Panc1 (cell line): ENCODE data around the gene KLHL24.

Source experiments
- CTCF ChIP-seq: fragments of 450-650 bp; IDR thresholded peaks from 2 replicates; pipeline ENCODE4 v1.5.1; 2017; ENCODE audit warnings: mild to moderate bottlenecking
- POLR2AphosphoS5 ChIP-seq: IDR thresholded peaks from 2 replicates; pipeline ENCODE4 v1.6.1; 2012; ENCODE audit warnings: mild to moderate bottlenecking, low read depth, low read length, moderate library complexity
- TF ChIP-seq, protein P1 (sequence below), 2 experiments: IDR thresholded peaks; 2 replicates each; pipeline ENCODE4 v1.6.1; 2011 to 2012; ENCODE audit warnings: low read depth in 2 of 2, control low read depth in 1 of 2, low read length in 1 of 2, mild to moderate bottlenecking in 1 of 2, moderate library complexity in 1 of 2; ENCODE audit not compliant: insufficient read depth in 1 of 2

GRCh38 chr3:183631715-183632114 lies 3.7 kb upstream of the KLHL24 start:
- no peak for TF ChIP-seq CTCF
- TF ChIP-seq POLR2AphosphoS5, result no peak
- TF ChIP-seq, protein P1, sequence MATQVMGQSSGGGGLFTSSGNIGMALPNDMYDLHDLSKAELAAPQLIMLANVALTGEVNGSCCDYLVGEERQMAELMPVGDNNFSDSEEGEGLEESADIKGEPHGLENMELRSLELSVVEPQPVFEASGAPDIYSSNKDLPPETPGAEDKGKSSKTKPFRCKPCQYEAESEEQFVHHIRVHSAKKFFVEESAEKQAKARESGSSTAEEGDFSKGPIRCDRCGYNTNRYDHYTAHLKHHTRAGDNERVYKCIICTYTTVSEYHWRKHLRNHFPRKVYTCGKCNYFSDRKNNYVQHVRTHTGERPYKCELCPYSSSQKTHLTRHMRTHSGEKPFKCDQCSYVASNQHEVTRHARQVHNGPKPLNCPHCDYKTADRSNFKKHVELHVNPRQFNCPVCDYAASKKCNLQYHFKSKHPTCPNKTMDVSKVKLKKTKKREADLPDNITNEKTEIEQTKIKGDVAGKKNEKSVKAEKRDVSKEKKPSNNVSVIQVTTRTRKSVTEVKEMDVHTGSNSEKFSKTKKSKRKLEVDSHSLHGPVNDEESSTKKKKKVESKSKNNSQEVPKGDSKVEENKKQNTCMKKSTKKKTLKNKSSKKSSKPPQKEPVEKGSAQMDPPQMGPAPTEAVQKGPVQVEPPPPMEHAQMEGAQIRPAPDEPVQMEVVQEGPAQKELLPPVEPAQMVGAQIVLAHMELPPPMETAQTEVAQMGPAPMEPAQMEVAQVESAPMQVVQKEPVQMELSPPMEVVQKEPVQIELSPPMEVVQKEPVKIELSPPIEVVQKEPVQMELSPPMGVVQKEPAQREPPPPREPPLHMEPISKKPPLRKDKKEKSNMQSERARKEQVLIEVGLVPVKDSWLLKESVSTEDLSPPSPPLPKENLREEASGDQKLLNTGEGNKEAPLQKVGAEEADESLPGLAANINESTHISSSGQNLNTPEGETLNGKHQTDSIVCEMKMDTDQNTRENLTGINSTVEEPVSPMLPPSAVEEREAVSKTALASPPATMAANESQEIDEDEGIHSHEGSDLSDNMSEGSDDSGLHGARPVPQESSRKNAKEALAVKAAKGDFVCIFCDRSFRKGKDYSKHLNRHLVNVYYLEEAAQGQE (IDR thresholded peaks at IDR 0.05; ENCODE audit: insufficient read depth in 1 of 2, low read depth in 2 of 2, low read length in 1 of 2), result no peak
